SJCRH30 (cell line): ENCODE results near the gene KRT33A. TPM values are rescaled to one million over a fixed set of nuclear protein-coding genes. Genes with fewer than 3 reads are reported as not detected.

ENCODE experiments used
- DNase-seq, 2 experiments: peaks; one replicate each; pipeline ENCODE4 v3.0.0-alpha.2; 2015 to 2020
- H3K27ac ChIP-seq: fragments of 250-450 bp; sonication (Bioruptor Pico); 2 replicates; pipeline ENCODE4 v1.5.1; 2020; ENCODE audit warnings: mild to moderate bottlenecking, moderate library complexity
- H3K27me3 ChIP-seq: fragments of 250-450 bp; sonication (Bioruptor Pico); 2 replicates; pipeline ENCODE4 v1.5.1; 2020; ENCODE audit warnings: mild to moderate bottlenecking, moderate library complexity
- H3K36me3 ChIP-seq: fragments of 250-450 bp; sonication (Bioruptor Pico); 2 replicates; pipeline ENCODE4 v1.5.1; 2020; ENCODE audit warnings: mild to moderate bottlenecking, moderate library complexity
- H3K4me1 ChIP-seq: fragments of 250-450 bp; sonication (Bioruptor Pico); 2 replicates; pipeline ENCODE4 v1.5.1; 2020; ENCODE audit warnings: mild to moderate bottlenecking, moderate library complexity
- H3K4me3 ChIP-seq: fragments of 250-450 bp; sonication (Bioruptor Pico); 2 replicates; pipeline ENCODE4 v1.5.1; 2020; ENCODE audit warnings: mild to moderate bottlenecking, moderate library complexity
- H3K9me3 ChIP-seq: fragments of 250-450 bp; sonication (Bioruptor Pico); replicated peaks from 2 replicates; pipeline ENCODE4 v1.5.1; 2020; ENCODE audit warnings: mild to moderate bottlenecking, moderate library complexity
- total RNA-seq: library from RNA; depleted of rRNA; stranded (reverse); fragments of >200 nt; shearing (Covaris generic); gene quantifications from 2 replicates; pipeline ENCODE4 v1.2.3, GENCODE V29; 2014

KRT33A gene
- total RNA-seq, 1 experiment from 2014 or later = not detected

- Histone ChIP-seq H3K27ac (no peak overlapping the region), H3K27me3 (no peaks in the 10 kb centered on the region), H3K36me3 (no peaks in the 10 kb centered on the region), H3K9me3 (no peaks in the 10 kb centered on the region), H3K4me3 (no peak overlapping the region), H3K4me1 (no peaks in the 10 kb centered on the region)
- DNase-seq = no peak
Measured at GRCh38 chr17:41327411-41328120, 23.1 kb downstream of the KRT33A start.

- H3K36me3 ChIP-seq = no peaks in the 10 kb centered on the region
- no peaks in the 10 kb centered on the region for H3K9me3 ChIP-seq
- H3K27me3 ChIP-seq = no peaks in the 10 kb centered on the region
- no peak overlapping the region for H3K27ac ChIP-seq
- peak in 1 of 2 experiments; percentile 14 for DNase-seq
- no peak overlapping the region for H3K4me3 ChIP-seq
- H3K4me1 ChIP-seq = no peaks in the 10 kb centered on the region
Measured at GRCh38 chr17:41326173-41327145, 24.2 kb downstream of the KRT33A start.

- 0 out of 2 replicates have a peak, but pooled peaks cover 3% of the 10 kb centered on the region for H3K9me3 ChIP-seq
- H3K4me1 ChIP-seq = no peaks in the 10 kb centered on the region
- no peaks in the 10 kb centered on the region for H3K27me3 ChIP-seq
- DNase-seq = no peak
- H3K4me3 ChIP-seq = no peak overlapping the region
- no peaks in the 10 kb centered on the region for H3K36me3 ChIP-seq
- no peak overlapping the region for H3K27ac ChIP-seq
Measured at GRCh38 chr17:41325611-41326010, 25.0 kb downstream of the KRT33A start.

GRCh38 chr17:41325126-41325525 lies 25.5 kb downstream of the KRT33A start:
- no peaks in the 10 kb centered on the region for H3K4me1 ChIP-seq
- H3K27me3 ChIP-seq = no peaks in the 10 kb centered on the region
- no peak overlapping the region for H3K4me3 ChIP-seq
- H3K27ac ChIP-seq = no peak overlapping the region
- H3K9me3 ChIP-seq = 0 out of 2 replicates have a peak, but pooled peaks cover 3% of the 10 kb centered on the region
- no peak for DNase-seq
- H3K36me3 ChIP-seq = no peaks in the 10 kb centered on the region

- no peak for DNase-seq
- Histone ChIP-seq H3K36me3 (no peaks in the 10 kb centered on the region), H3K27me3 (no peaks in the 10 kb centered on the region), H3K4me1 (no peaks in the 10 kb centered on the region), H3K4me3 (no peak overlapping the region), H3K27ac (no peak overlapping the region), H3K9me3 (0 out of 2 replicates have a peak, but pooled peaks cover 3% of the 10 kb centered on the region)
Measured at GRCh38 chr17:41324180-41325075, 26.2 kb downstream of the KRT33A start.

GRCh38 chr17:41322903-41323895 lies 27.4 kb downstream of the KRT33A start:
- H3K36me3 ChIP-seq = no peaks in the 10 kb centered on the region
- no peaks in the 10 kb centered on the region for H3K4me1 ChIP-seq
- no peaks in the 10 kb centered on the region for H3K27me3 ChIP-seq
- DNase-seq = no peak
- no peak overlapping the region for H3K27ac ChIP-seq
- no peak overlapping the region for H3K4me3 ChIP-seq
- 0 out of 2 replicates have a peak, but pooled peaks cover 3% of the 10 kb centered on the region for H3K9me3 ChIP-seq

- H3K27me3 ChIP-seq = no peaks in the 10 kb centered on the region
- no peak overlapping the region for H3K27ac ChIP-seq
- 0 out of 2 replicates have a peak, but pooled peaks cover 3% of the 10 kb centered on the region for H3K9me3 ChIP-seq
- DNase-seq = peak in 1 of 2 experiments; percentile 54
- no peak overlapping the region for H3K4me3 ChIP-seq
- no peaks in the 10 kb centered on the region for H3K4me1 ChIP-seq
- no peaks in the 10 kb centered on the region for H3K36me3 ChIP-seq
Measured at GRCh38 chr17:41322094-41322902, 28.3 kb downstream of the KRT33A start.

GRCh38 chr17:41318231-41318630 lies 32.4 kb downstream of the KRT33A start:
- no peak for DNase-seq

GRCh38 chr17:41315814-41316445 lies 34.7 kb downstream of the KRT33A start:
- no peak overlapping the region for H3K27ac ChIP-seq
- H3K9me3 ChIP-seq = 0 out of 2 replicates have a peak, but pooled peaks cover 1% of the 10 kb centered on the region
- H3K4me1 ChIP-seq = no peaks in the 10 kb centered on the region
- H3K36me3 ChIP-seq = no peaks in the 10 kb centered on the region
- no peaks in the 10 kb centered on the region for H3K27me3 ChIP-seq
- DNase-seq = no peak
- H3K4me3 ChIP-seq = no peak overlapping the region

More at GRCh38 chr17:41318231-41318630, 32.4 kb downstream of the KRT33A start:
- Histone ChIP-seq H3K4me1 (no peaks in the 10 kb centered on the region), H3K4me3 (no peak overlapping the region), H3K9me3 (0 out of 2 replicates have a peak, but pooled peaks cover 3% of the 10 kb centered on the region), H3K36me3 (no peaks in the 10 kb centered on the region), H3K27ac (no peak overlapping the region), H3K27me3 (no peaks in the 10 kb centered on the region)

- Histone ChIP-seq H3K36me3 (no peaks in the 10 kb centered on the region), H3K9me3 (no peaks in the 10 kb centered on the region), H3K4me3 (no peak within 1 kb of the TSS), H3K27me3 (no peaks in the 10 kb centered on the region), H3K27ac (no peak within 1 kb of the TSS), H3K4me1 (no peaks in the 10 kb centered on the region)
- no peak for DNase-seq
Measured at GRCh38 chr17:41315204-41315794, 35.3 kb downstream of the KRT33A start, which contains the start of gene KRTAP17-1. KRTAP17-1 (minus strand) TSS chr17:41315710; CDS start chr17:41315650, 60 bp downstream.

- Histone ChIP-seq H3K36me3 (no peaks in the 10 kb centered on the region), H3K9me3 (no peaks in the 10 kb centered on the region), H3K4me3 (no peak overlapping the region), H3K4me1 (peaks cover 17% of the 10 kb centered on the region), H3K27ac (no peak overlapping the region), H3K27me3 (no peaks in the 10 kb centered on the region)
- DNase-seq = no peak
Measured at GRCh38 chr17:41311111-41311510, 39.5 kb downstream of the KRT33A start.

- no peaks in the 10 kb centered on the region for H3K36me3 ChIP-seq
- peak within 1 kb of the TSS; percentile 14; the same call in 1 of the 2 replicates for H3K27ac ChIP-seq
- peaks cover 17% of the 10 kb centered on the region for H3K4me1 ChIP-seq
- DNase-seq = peak in 1 of 2 experiments; percentile 20
- H3K4me3 ChIP-seq = no peak within 1 kb of the TSS
- no peaks in the 10 kb centered on the region for H3K9me3 ChIP-seq
- H3K27me3 ChIP-seq = no peaks in the 10 kb centered on the region
Measured at GRCh38 chr17:41308918-41309359, 41.7 kb downstream of the KRT33A start, which contains the start of gene KRTAP16-1. KRTAP16-1 (minus strand) TSS chr17:41309309; CDS start chr17:41309253, 56 bp downstream.
